ENCODE results near the gene CTSO.

DNA sequence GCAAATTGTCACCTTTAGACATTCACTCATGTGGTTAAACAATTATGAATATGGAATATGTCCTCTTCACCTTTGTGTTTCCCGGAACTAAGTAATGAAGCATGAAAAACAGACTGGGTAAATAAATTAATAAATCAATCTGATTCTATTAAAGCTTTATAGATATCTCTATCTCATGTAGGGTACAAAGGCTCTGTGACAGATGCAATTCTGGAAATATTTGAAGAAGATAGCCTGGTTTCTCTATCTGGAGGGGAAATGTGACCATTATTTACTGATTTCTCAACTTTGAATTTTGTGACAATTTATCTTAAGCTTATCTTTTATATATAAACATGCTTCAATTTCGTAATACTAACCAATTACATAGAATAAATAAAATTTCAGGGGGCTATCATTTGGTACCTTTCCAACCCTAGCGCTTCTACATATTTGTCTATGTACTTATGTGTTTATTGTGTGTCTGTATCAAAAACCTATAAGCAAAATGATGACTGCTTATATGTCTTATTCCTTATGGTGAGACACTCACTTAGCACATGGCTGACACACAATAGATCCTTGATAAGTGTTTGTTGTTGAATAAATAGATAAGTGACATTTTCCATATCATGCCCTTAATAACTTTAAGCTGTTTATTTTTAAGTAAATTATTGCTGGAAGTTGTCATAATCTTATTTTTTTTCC is 9.9 kb downstream of the CTSO start:
- no peak for TF ChIP-seq CTCF (conservative IDR thresholded peaks at IDR 0.05; ENCODE audit: low read length)
- no peak for TF ChIP-seq EZH2phosphoT487 (IDR thresholded peaks at IDR 0.05; ENCODE audit: borderline replicate concordance)

Measured in Loucy (cell line).